ENCODE data around the gene BHLHE41.

The BHLHE41 gene

DNA sequence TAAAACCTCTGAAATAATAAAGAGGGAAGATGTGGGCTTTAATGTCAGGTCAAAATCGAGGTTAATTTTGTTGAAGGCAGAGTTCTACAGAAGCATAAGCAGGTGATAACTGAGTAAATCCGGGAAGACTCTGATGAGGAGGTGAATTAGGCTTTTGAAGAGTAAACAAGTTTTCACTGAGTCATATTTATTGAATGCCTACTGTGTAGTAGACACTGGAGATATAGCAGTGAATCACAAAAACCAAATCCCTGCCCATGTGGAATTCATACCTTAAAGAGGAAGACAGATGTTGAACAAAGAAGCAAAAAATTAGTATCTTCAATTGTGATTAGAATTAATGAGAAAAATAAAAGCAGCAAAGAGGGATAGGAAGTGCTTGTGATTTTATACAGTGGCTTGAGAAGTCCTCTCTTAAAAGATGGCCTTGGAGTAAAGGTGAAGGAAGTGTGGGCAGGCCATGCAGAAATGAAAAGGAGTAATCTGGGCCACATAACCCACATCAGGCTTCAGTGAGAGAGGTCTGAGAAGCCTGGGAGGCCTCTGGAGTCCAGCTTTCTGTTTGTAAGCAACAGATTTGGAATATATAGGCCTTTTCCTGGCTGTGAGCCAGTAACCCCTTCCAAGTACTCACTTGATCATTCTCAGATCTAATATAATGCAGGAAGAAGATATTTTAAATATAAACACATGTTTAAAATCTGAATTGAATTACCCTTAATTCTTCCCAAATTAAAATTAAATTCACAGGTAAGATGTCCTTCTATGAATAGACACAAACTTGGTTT, 46.7 kb downstream of the BHLHE41 start:
- Histone ChIP-seq H3K4me3 (replicated peaks; ENCODE audit: low read depth, low read length) (no peak overlapping the region), H3K27me3 (replicated peaks; ENCODE audit: control insufficient read depth, insufficient read depth, low read length) (no peaks in the 10 kb centered on the region), H3K36me3 (ENCODE audit: control insufficient read depth, insufficient read depth, low read length) (no peaks in the 10 kb centered on the region)
- no peak for DNase-seq (ENCODE audit: extremely low read depth, insufficient read length)
- TF ChIP-seq, protein P1, sequence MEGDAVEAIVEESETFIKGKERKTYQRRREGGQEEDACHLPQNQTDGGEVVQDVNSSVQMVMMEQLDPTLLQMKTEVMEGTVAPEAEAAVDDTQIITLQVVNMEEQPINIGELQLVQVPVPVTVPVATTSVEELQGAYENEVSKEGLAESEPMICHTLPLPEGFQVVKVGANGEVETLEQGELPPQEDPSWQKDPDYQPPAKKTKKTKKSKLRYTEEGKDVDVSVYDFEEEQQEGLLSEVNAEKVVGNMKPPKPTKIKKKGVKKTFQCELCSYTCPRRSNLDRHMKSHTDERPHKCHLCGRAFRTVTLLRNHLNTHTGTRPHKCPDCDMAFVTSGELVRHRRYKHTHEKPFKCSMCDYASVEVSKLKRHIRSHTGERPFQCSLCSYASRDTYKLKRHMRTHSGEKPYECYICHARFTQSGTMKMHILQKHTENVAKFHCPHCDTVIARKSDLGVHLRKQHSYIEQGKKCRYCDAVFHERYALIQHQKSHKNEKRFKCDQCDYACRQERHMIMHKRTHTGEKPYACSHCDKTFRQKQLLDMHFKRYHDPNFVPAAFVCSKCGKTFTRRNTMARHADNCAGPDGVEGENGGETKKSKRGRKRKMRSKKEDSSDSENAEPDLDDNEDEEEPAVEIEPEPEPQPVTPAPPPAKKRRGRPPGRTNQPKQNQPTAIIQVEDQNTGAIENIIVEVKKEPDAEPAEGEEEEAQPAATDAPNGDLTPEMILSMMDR (IDR thresholded peaks at IDR 0.05; ENCODE audit: insufficient read depth, low read length, poor library complexity, severe bottlenecking), result no peak
